B cell (primary cell): Measurements from ENCODE around the gene ACE. TPM values are rescaled to one million over a fixed set of nuclear protein-coding genes. Genes with fewer than 3 reads are reported as not detected.

Source experiments
- ATAC-seq: fragments of 200-7000 bp; cut with Tn5 transposase; one replicate; pipeline ENCODE4 v1.10.0; 2021; ENCODE audit warnings: low read depth, mild to moderate bottlenecking, moderate number of reproducible peaks, moderate library complexity
- CTCF ChIA-PET: fragments of 350-600 bp; sonication (Branson Sonifier 250); formaldehyde crosslinking; loops from one replicate; lab custom pipeline; 2021; ENCODE audit warnings: antibody characterized with exemption, inconsistent platforms; lab: Charles Lee
- POLR2A ChIA-PET: fragments of 350-600 bp; sonication (Branson Sonifier 250); formaldehyde crosslinking; loops from one replicate; lab custom pipeline; 2021; ENCODE audit warnings: antibody characterized with exemption; lab: Charles Lee
- DNase-seq: peaks from one replicate; pipeline ENCODE4 v3.0.0; 2013
- H2AFZ ChIP-seq: 2 replicates; pipeline ENCODE4 v1.6.1; 2012; ENCODE audit warnings: mild to moderate bottlenecking, low read depth, low read length; ENCODE audit not compliant: insufficient read depth, poor library complexity, severe bottlenecking
- H3K27ac ChIP-seq, 2 donors: 1 replicate in 1 of 2; 2 replicates in 1 of 2; pipeline ENCODE4 v1.5.1; 2012 to 2013; ENCODE audit warnings: low read length in 2 of 2, mild to moderate bottlenecking in 2 of 2, moderate library complexity in 1 of 2
- H3K27me3 ChIP-seq, 4 experiments: fragments of 200-600 bp in 1 of 4; sonication (generic) in 1 of 4; replicated peaks in 1 of 4; 1 replicate in 2 of 4; 2 replicates in 2 of 4; pipeline versions ENCODE4 v1.6.1 to v1.7.0; 2013 to 2016; ENCODE audit warnings: low read length in 3 of 4, mild to moderate bottlenecking in 2 of 4, mixed read lengths in 1 of 4, moderate library complexity in 1 of 4; ENCODE audit not compliant: insufficient read depth in 4 of 4, control insufficient read depth in 3 of 4; ENCODE audit errors: control extremely low read depth in 1 of 4
- H3K36me3 ChIP-seq, 2 experiments: replicated peaks in 1 of 2; 1 replicate in 1 of 2; 2 replicates in 1 of 2; pipeline versions ENCODE4 v1.6.1 to v1.7.1; 2013; ENCODE audit warnings: low read length in 1 of 2; ENCODE audit not compliant: insufficient read depth in 2 of 2, control insufficient read depth in 1 of 2; ENCODE audit errors: control extremely low read depth in 1 of 2, extremely low read depth in 1 of 2
- H3K4me1 ChIP-seq, 2 donors: fragments of 200-600 bp in 1 of 2; sonication (generic) in 1 of 2; 1 replicate in 1 of 2; 2 replicates in 1 of 2; pipeline versions ENCODE4 v1.5.1 to v1.6.1; 2013 to 2017; ENCODE audit warnings: low read length in 2 of 2; ENCODE audit not compliant: control insufficient read depth in 2 of 2, insufficient read depth in 2 of 2
- H3K4me2 ChIP-seq: replicated peaks from 2 replicates; pipeline ENCODE3; 2012; ENCODE audit warnings: mild to moderate bottlenecking, low read depth, low read length; ENCODE audit not compliant: poor library complexity, severe bottlenecking
- H3K4me3 ChIP-seq, 5 experiments: fragments of 200-600 bp in 1 of 5; sonication (generic) in 1 of 5; 1 replicate in 3 of 5; 2 replicates in 2 of 5; pipeline versions ENCODE4 v1.5.1 to v1.7.0; 2011 to 2016; ENCODE audit warnings: low read length in 4 of 5, mild to moderate bottlenecking in 4 of 5, low read depth in 2 of 5, control low read depth in 1 of 5, moderate library complexity in 1 of 5; ENCODE audit not compliant: insufficient read depth in 1 of 5; ENCODE audit errors: control extremely low read depth in 1 of 5, extremely low read depth in 1 of 5
- H3K79me2 ChIP-seq: fragments of 200-600 bp; sonication (generic); one replicate; pipeline ENCODE4 v1.6.0; 2016; ENCODE audit warnings: low read length; ENCODE audit not compliant: control insufficient read depth, insufficient read depth
- H3K9ac ChIP-seq: fragments of 200-600 bp; sonication (generic); 2 replicates; pipeline ENCODE4 v1.6.1; 2017; ENCODE audit warnings: mild to moderate bottlenecking, low read length, moderate library complexity
- H3K9me3 ChIP-seq, 3 donors: one replicate each; pipeline versions ENCODE4 v1.6.1 to v1.7.1; 2013; ENCODE audit warnings: low read length in 2 of 3; ENCODE audit not compliant: control insufficient read depth in 2 of 3, insufficient read depth in 1 of 3; ENCODE audit errors: control extremely low read depth in 1 of 3
- H4K20me1 ChIP-seq: 2 replicates; pipeline ENCODE4 v1.6.0; 2012; ENCODE audit warnings: mild to moderate bottlenecking, low read length; ENCODE audit not compliant: insufficient read depth, control insufficient read depth, poor library complexity, severe bottlenecking
- H3K27ac Mint-ChIP-seq: one replicate; pipeline ENCODE4 v1.8.0; 2021; ENCODE audit warnings: mixed read lengths
- H3K27me3 Mint-ChIP-seq: one replicate; pipeline ENCODE4 v1.8.0; 2021; ENCODE audit warnings: mixed read lengths
- H3K4me1 Mint-ChIP-seq: one replicate; pipeline ENCODE4 v1.8.0; 2021; ENCODE audit warnings: mixed read lengths
- H3K4me3 Mint-ChIP-seq: one replicate; pipeline ENCODE4 v1.8.0; 2021; ENCODE audit warnings: mixed read lengths
- H3K9me3 Mint-ChIP-seq: one replicate; pipeline ENCODE4 v1.8.0; 2022; ENCODE audit warnings: mixed read lengths; ENCODE audit not compliant: insufficient read depth
- CTCF ChIP-seq: fragments of 200-600 bp; IDR thresholded peaks from one replicate; pipeline ENCODE4 v1.8.0; 2022; ENCODE audit warnings: antibody characterized with exemption, mild to moderate bottlenecking
- EZH2 ChIP-seq: IDR thresholded peaks from 2 replicates; pipeline ENCODE4 v1.6.1; 2012; ENCODE audit warnings: borderline replicate concordance, low read depth, mild to moderate bottlenecking, moderate library complexity, low read length; ENCODE audit not compliant: insufficient read depth, poor library complexity, severe bottlenecking
- WGBS: methylation state at CpG from one replicate; pipeline ENCODE4 v1.1.5; 2013; ENCODE audit warnings: missing lambda C conversion rate; ENCODE audit not compliant: insufficient coverage; 5-methylcytosine and 5-hydroxymethylcytosine counted together
- intact Hi-C: fragments of 100-400 bp; cut with micrococcal nuclease; formaldehyde crosslinking; loops from one replicate; pipeline ENCODE4 v1.10.0; 2022
- polyA minus RNA-seq: library from RNA; depleted of rRNA, polyadenylated mRNA; stranded (reverse); fragments of >200 nt; gene quantifications from 2 replicates; pipeline ENCODE4 v1.2.3, GENCODE V29; 2012
- polyA plus RNA-seq: library from polyadenylated mRNA; depleted of rRNA; stranded (reverse); fragments of >200 nt; gene quantifications from 2 replicates; pipeline ENCODE4 v1.2.3, GENCODE V29; 2012
- total RNA-seq, 2 donors: library from RNA; stranded (reverse); fragments of 120-200 nt in 1 of 2; gene quantifications; 1 replicate in 1 of 2; 2 replicates in 1 of 2; pipeline versions ENCODE4 v1.2.3 to v1.2.4, GENCODE V29; 2013 to 2022

Gene ACE
- 0.67 and 1.4 TPM in 2 replicates for total RNA-seq
- total RNA-seq (2013) = 1.1 TPM
- 0.71 and 2.6 TPM in 2 replicates for polyA plus RNA-seq
- 2.4 and 4.9 TPM in 2 replicates for polyA minus RNA-seq

- TF ChIP-seq CTCF = no peak
- TF ChIP-seq EZH2 = no peak
- Histone ChIP-seq H3K36me3 (no peaks in the 10 kb centered on the region), H3K27me3 (peaks cover 0 to 43% (median 13%) of the 10 kb centered on the region in 4 experiments), H3K9ac (peak within 1 kb of the TSS; percentile 62), H2AFZ (peak within 1 kb of the TSS; percentile 70), H4K20me1 (no peaks in the 10 kb centered on the region), H3K4me3 (peak within 1 kb of the TSS in 3 of 5 experiments; percentile 43 to 62 (median 45)), H3K4me1 (peaks cover 20% of the 10 kb centered on the region in 2 donors), H3K9me3 (peaks cover 0 to 2% (median 0%) of the 10 kb centered on the region in 3 donors), H3K4me2 (peak within 1 kb of the TSS; percentile 98), H3K27ac (no peak within 1 kb of the TSS), H3K79me2 (no peaks in the 10 kb centered on the region)
- ChIA-PET POLR2A (no interaction called here), CTCF (interaction anchor here (0.6 to 8.7 kb wide), 3 partner anchors 15 to 135 kb away, joined by 4 to 158 read pairs (median 4); no protein-coding TSS in a partner anchor)
- peak within 1 kb of the TSS; percentile 78 for H3K4me3 Mint-ChIP-seq
- peak; percentile 68 for DNase-seq
- H3K27me3 Mint-ChIP-seq = peaks cover 27% of the 10 kb centered on the region
- no peak within 1 kb of the TSS for H3K27ac Mint-ChIP-seq
- intact Hi-C loops = loop anchor here (1.0 kb wide), 1 partner anchor 31 kb away; the partner anchor contains the start of gene CYB561
- no peaks in the 10 kb centered on the region for H3K9me3 Mint-ChIP-seq
- under 1% methylated on average over 73 of the region's 78 CpGs for WGBS
- H3K4me1 Mint-ChIP-seq = peaks cover 24% of the 10 kb centered on the region
- ATAC-seq = peak; percentile 55
Observed at GRCh38 chr17:63476854-63477479, at the start of gene ACE. ACE (plus strand) TSS chr17:63477061; CDS start chr17:63477095, 34 bp downstream.

- Histone ChIP-seq H4K20me1 (no peaks in the 10 kb centered on the region), H3K4me3 (no peak overlapping the region), H3K4me1 (peaks cover 0 to 8% of the 10 kb centered on the region in 2 donors), H3K79me2 (no peaks in the 10 kb centered on the region), H3K27me3 (peaks cover 0 to 15% (median under 1%) of the 10 kb centered on the region in 4 experiments), H3K9ac (no peak overlapping the region), H3K36me3 (no peaks in the 10 kb centered on the region), H3K9me3 (no peaks in the 10 kb centered on the region), H3K27ac (no peak overlapping the region), H3K4me2 (no peak overlapping the region), H2AFZ (no peak overlapping the region)
- no peaks in the 10 kb centered on the region for H3K9me3 Mint-ChIP-seq
- WGBS = 90% methylated on average over 7 of the region's 7 CpGs
- CTCF ChIA-PET = interaction anchor here (1.8 to 8.7 kb wide), 2 partner anchors 49 to 183 kb away, joined by 10 to 158 read pairs; no protein-coding TSS in a partner anchor
- POLR2A ChIA-PET = no interaction called here
- no peak for TF ChIP-seq CTCF
- TF ChIP-seq EZH2 = no peak
- no peak overlapping the region for H3K4me3 Mint-ChIP-seq
- H3K27me3 Mint-ChIP-seq = peaks cover 16% of the 10 kb centered on the region
- DNase-seq (no peak), ATAC-seq (no peak)
- peaks cover 14% of the 10 kb centered on the region for H3K4me1 Mint-ChIP-seq
- H3K27ac Mint-ChIP-seq = no peak overlapping the region
- intact Hi-C loops = loop anchor here (5.0 kb wide), 2 partner anchors 268 to 408 kb away; no protein-coding TSS in a partner anchor
Observed at GRCh38 chr17:63429766-63430165, 47.1 kb upstream of the ACE start.
